K562 (cell line): Measurements from ENCODE around the gene CROCC2. TPM values are rescaled to one million over a fixed set of nuclear protein-coding genes. Genes with fewer than 3 reads are reported as not detected.

Source experiments
- BCL6 ChIP-seq: fragments of 250-450 bp; sonication (Bioruptor Pico); IDR thresholded peaks from 2 replicates; pipeline ENCODE4 v1.4.0; 2020
- E2F5 ChIP-seq: sonication (generic); formaldehyde crosslinking; IDR thresholded peaks from 2 replicates; pipeline ENCODE4 v1.8.0; 2022; ENCODE audit warnings: mild to moderate bottlenecking, missing genetic modification reagents
- ELF4 ChIP-seq: fragments of 450-650 bp; formaldehyde crosslinking; IDR thresholded peaks from 2 replicates; pipeline ENCODE4 v1.4.0; 2022; ENCODE audit warnings: missing genetic modification characterization
- ERF ChIP-seq: fragments of 450-650 bp; formaldehyde crosslinking; IDR thresholded peaks from 2 replicates; pipeline ENCODE4 v1.4.0; 2020; ENCODE audit warnings: mild to moderate bottlenecking, mixed read lengths
- FOS ChIP-seq: IDR thresholded peaks from 3 replicates; pipeline ENCODE4 v1.6.1; 2011; ENCODE audit not compliant: insufficient read length; ENCODE audit errors: extremely low read depth
- GABPB2 ChIP-seq: fragments of 250-450 bp; sonication (Bioruptor Pico); conservative IDR thresholded peaks from 2 replicates; pipeline ENCODE4 v1.5.1; 2021; ENCODE audit warnings: mild to moderate bottlenecking
- KLF13 ChIP-seq: fragments of 450-650 bp; IDR thresholded peaks from 2 replicates; pipeline ENCODE4 v1.6.1; 2016; ENCODE audit warnings: missing genetic modification characterization, low read depth, mild to moderate bottlenecking, missing compliant biosample characterization, moderate library complexity, borderline replicate concordance
- MED1 ChIP-seq: sonication (generic); formaldehyde crosslinking; IDR thresholded peaks from 2 replicates; pipeline ENCODE4 v1.8.1; 2023; ENCODE audit warnings: missing genetic modification reagents, borderline replicate concordance
- MLX ChIP-seq, 2 experiments: fragments of 450-650 bp in 1 of 2; sonication (generic) in 1 of 2; formaldehyde crosslinking; conservative IDR thresholded peaks; 2 replicates each; pipeline versions ENCODE4 v1.4.0 to v1.8.1; 2020 to 2022; ENCODE audit warnings: mild to moderate bottlenecking in 1 of 2, missing genetic modification reagents in 1 of 2
- NELFE ChIP-seq: IDR thresholded peaks from 2 replicates; pipeline ENCODE4 v1.6.1; 2011; ENCODE audit warnings: mild to moderate bottlenecking; ENCODE audit not compliant: insufficient read depth, insufficient read length
- RBM22 ChIP-seq: fragments of 200-400 bp; formaldehyde crosslinking; IDR thresholded peaks from 2 replicates; pipeline ENCODE4 v1.6.1; 2018; ENCODE audit warnings: low read length, low read depth; ENCODE audit not compliant: poor library complexity, severe bottlenecking
- U2AF2 ChIP-seq: fragments of 200-400 bp; formaldehyde crosslinking; optimal IDR thresholded peaks from 2 replicates; pipeline ENCODE3; 2017; ENCODE audit warnings: low read depth, mild to moderate bottlenecking, low read length
- ZKSCAN3 ChIP-seq: fragments of 250-450 bp; sonication (Bioruptor Pico); IDR thresholded peaks from 2 replicates; pipeline ENCODE4 v1.4.0; 2020
- ZNF431 ChIP-seq: sonication (generic); formaldehyde crosslinking; IDR thresholded peaks from 2 replicates; pipeline ENCODE4 v1.8.0; 2022; ENCODE audit warnings: mild to moderate bottlenecking, missing genetic modification reagents
- polyA plus RNA-seq, 8 experiments: library from polyadenylated mRNA; depleted of rRNA in 4 of 8; stranded (reverse) in 5 of 8; unstranded in 3 of 8; fragments of >200 nt; fragmentation: Nextera tagmentation in 2 of 8; fragmentation: Illumina TruSeq in 1 of 8; extraction: Ambion mirVana in 2 of 8; extraction: Trizol in 1 of 8; gene quantifications; 2 replicates each; pipeline versions ENCODE4 v1.2.1 to v1.2.3, GENCODE V29; 2011 to 2014; ENCODE audit warnings: inconsistent platforms in 1 of 8, missing spikeins in 1 of 8
- total RNA-seq, 7 experiments: library from RNA; depleted of rRNA in 6 of 7; stranded (reverse); fragments of >200 nt in 6 of 7; fragmentation: Illumina TruSeq in 2 of 7; extraction: Trizol in 2 of 7; gene quantifications; 2 replicates each; pipeline versions ENCODE4 v1.2.1 to v1.2.3, GENCODE V29; 2011 to 2021; ENCODE audit warnings: low replicate concordance in 1 of 7

The CROCC2 gene
- total and polyA plus RNA-seq, 9 of the 15 experiments (the other 6 are each of a cell fraction or from before 2014, with no cell fraction given): not detected

- TF ChIP-seq MED1 (CRISPR knock-in tag): no peak
- TF ChIP-seq E2F5 (CRISPR knock-in tag): no peak
- no peak for TF ChIP-seq ELF4 (CRISPR knock-in tag)
- no peak for TF ChIP-seq ZKSCAN3 (CRISPR knock-in tag)
- TF ChIP-seq NELFE: no peak
- TF ChIP-seq GABPB2 (CRISPR knock-in tag): no peak
- no peak for TF ChIP-seq KLF13 (tag)
- no peak for TF ChIP-seq MLX (CRISPR knock-in tag; conservative IDR thresholded peaks at IDR 0.05)
- no peak for TF ChIP-seq BCL6 (CRISPR knock-in tag)
- no peak for TF ChIP-seq ERF (CRISPR knock-in tag)
- no peak for TF ChIP-seq RBM22
- no peak for TF ChIP-seq U2AF2
- TF ChIP-seq ZNF431 (CRISPR knock-in tag): no peak
- TF ChIP-seq FOS: no peak
Observed at GRCh38 chr2:240885566-240885965, 20.6 kb upstream of the CROCC2 start (continued).
